GM23248 (cell line): ENCODE measurements around the gene PLCB4. TPM values are rescaled to one million over a fixed set of nuclear protein-coding genes. Genes with fewer than 3 reads are reported as not detected.

Experiments
- DNase-seq: peaks from one replicate; pipeline ENCODE4 v3.0.0-alpha.2; 2015
- H2AFZ ChIP-seq: fragments of 200-600 bp; sonication (generic); 2 replicates; pipeline ENCODE4 v1.6.1; 2016; ENCODE audit warnings: antibody characterized with exemption
- H3F3A ChIP-seq: fragments of 200-600 bp; sonication (generic); 2 replicates; pipeline ENCODE4 v1.6.1; 2016; ENCODE audit warnings: mild to moderate bottlenecking, antibody characterized with exemption, mixed run types; ENCODE audit not compliant: insufficient read depth
- H3K27ac ChIP-seq: fragments of 200-600 bp; sonication (generic); 2 replicates; pipeline ENCODE4 v1.5.1; 2016; ENCODE audit warnings: mild to moderate bottlenecking
- H3K27me3 ChIP-seq: fragments of 200-600 bp; sonication (generic); replicated peaks from 2 replicates; pipeline ENCODE4 v1.6.1; 2016; ENCODE audit warnings: mild to moderate bottlenecking; ENCODE audit not compliant: insufficient read depth
- H3K36me3 ChIP-seq: fragments of 200-600 bp; sonication (generic); 2 replicates; pipeline ENCODE4 v1.6.1; 2016; ENCODE audit warnings: low read depth, mild to moderate bottlenecking
- H3K4me1 ChIP-seq: fragments of 200-600 bp; sonication (generic); 2 replicates; pipeline ENCODE4 v1.6.1; 2016; ENCODE audit warnings: mild to moderate bottlenecking; ENCODE audit not compliant: insufficient read depth
- H3K4me2 ChIP-seq: fragments of 200-600 bp; sonication (generic); one replicate; pipeline ENCODE4 v1.6.1; 2016; ENCODE audit warnings: mild to moderate bottlenecking; ENCODE audit not compliant: unreplicated experiment
- H3K4me3 ChIP-seq: fragments of 200-600 bp; sonication (generic); 2 replicates; pipeline ENCODE4 v1.5.1; 2016; ENCODE audit warnings: mild to moderate bottlenecking
- H3K79me2 ChIP-seq: fragments of 200-600 bp; sonication (generic); 2 replicates; pipeline ENCODE4 v1.6.1; 2016; ENCODE audit warnings: mild to moderate bottlenecking; ENCODE audit not compliant: insufficient read depth
- H3K9ac ChIP-seq: fragments of 200-600 bp; sonication (generic); 2 replicates; pipeline ENCODE4 v1.6.1; 2016; ENCODE audit warnings: mild to moderate bottlenecking
- H3K9me2 ChIP-seq: fragments of 200-600 bp; sonication (generic); 2 replicates; pipeline ENCODE4 v1.6.1; 2016; ENCODE audit warnings: mixed run types, mild to moderate bottlenecking, moderate library complexity; ENCODE audit not compliant: insufficient read depth
- H3K9me3 ChIP-seq: fragments of 200-600 bp; sonication (generic); one replicate; pipeline ENCODE4 v1.6.1; 2017; ENCODE audit warnings: low read depth
- H4K20me1 ChIP-seq: fragments of 200-600 bp; sonication (generic); 2 replicates; pipeline ENCODE4 v1.6.0; 2016; ENCODE audit not compliant: insufficient read depth
- EZH2 ChIP-seq: fragments of 200-600 bp; sonication (generic); IDR thresholded peaks from 2 replicates; pipeline ENCODE4 v1.6.1; 2018; ENCODE audit warnings: antibody characterized with exemption, mild to moderate bottlenecking; ENCODE audit not compliant: insufficient read depth, poor library complexity, severe bottlenecking
- EZH2phosphoT487 ChIP-seq: fragments of 200-600 bp; sonication (generic); IDR thresholded peaks from 2 replicates; pipeline ENCODE4 v1.6.1; 2018; ENCODE audit warnings: antibody characterized with exemption, moderate library complexity, mild to moderate bottlenecking, low read depth; ENCODE audit not compliant: insufficient read depth
- WGBS, 2 experiments: methylation state at CpG; one replicate each; pipeline ENCODE4 v1.1.6; 2015 to 2017; ENCODE audit warnings: low lambda C conversion rate in 2 of 2, low coverage in 1 of 2; ENCODE audit errors: missing lambda C conversion rate in 2 of 2; 5-methylcytosine and 5-hydroxymethylcytosine counted together
- in situ Hi-C: fragments of 300-500 bp; cut with MboI; formaldehyde crosslinking; loops from 2 replicates; pipeline ENCODE4 v1.15.0; 2020
- polyA plus RNA-seq: library from polyadenylated mRNA; unstranded; fragments of >200 nt; fragmentation: Nextera tagmentation; extraction: Ambion mirVana; gene quantifications from 2 replicates; pipeline ENCODE4 v1.2.1, GENCODE V29; 2016
- total RNA-seq: library from RNA; depleted of rRNA; stranded (reverse); fragments of >200 nt; shearing (Covaris generic); gene quantifications from 2 replicates; pipeline ENCODE4 v1.2.3, GENCODE V29; 2014

The PLCB4 gene
- total and polyA plus RNA-seq, 2 experiments from 2014 or later: 5.0 to 9.5 TPM

DNA sequence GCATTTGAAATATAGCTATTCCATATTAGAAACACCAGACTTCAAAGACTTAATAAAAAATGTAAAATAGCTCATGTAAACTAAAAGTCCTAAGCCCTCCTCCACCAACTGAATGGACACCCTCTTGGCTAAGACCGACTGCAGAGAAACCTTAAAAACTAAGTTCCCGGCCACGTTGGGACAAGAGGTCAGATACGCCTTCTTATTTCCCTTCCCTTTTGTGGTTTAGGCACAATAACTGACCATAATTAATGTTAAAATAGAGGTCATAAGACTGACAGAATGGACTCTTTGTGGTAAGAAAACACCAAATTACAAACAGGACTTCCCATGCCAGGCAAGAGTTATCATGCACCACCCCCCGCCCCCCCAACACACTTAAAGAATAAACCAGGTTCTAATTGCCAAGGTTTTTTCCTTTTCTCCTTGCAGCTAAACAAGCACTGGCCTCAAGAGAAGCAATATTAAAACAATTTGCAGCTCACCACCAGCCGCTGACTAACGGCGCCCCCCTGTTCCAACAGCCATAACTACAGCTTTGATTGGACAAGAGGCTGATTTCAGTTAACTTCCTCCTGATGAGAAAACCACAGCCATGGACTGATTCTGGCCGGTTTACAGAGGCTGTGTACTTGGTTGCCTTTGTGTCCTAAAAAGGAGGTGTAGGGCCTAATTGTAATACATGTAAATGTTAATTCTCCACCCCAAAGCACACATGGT lies 434.8 kb downstream of the PLCB4 start:
- H3K4me2 ChIP-seq: no peak overlapping the region
- no peak overlapping the region for H3K9ac ChIP-seq
- no peaks in the 10 kb centered on the region for H3K4me1 ChIP-seq
- H3K27me3 ChIP-seq: peaks cover 44% of the 10 kb centered on the region
- 35% methylated on average over 9 of the region's 9 CpGs for WGBS, 2 experiments
- no peak overlapping the region for H3K27ac ChIP-seq
- no peaks in the 10 kb centered on the region for H4K20me1 ChIP-seq
- H3K79me2 ChIP-seq: no peaks in the 10 kb centered on the region
- peak; percentile 21 for DNase-seq
- H2AFZ ChIP-seq: no peak overlapping the region
- in situ Hi-C loops: no loop called here
- no peaks in the 10 kb centered on the region for H3K9me2 ChIP-seq
- no peak overlapping the region for H3K4me3 ChIP-seq
- no peaks in the 10 kb centered on the region for H3K36me3 ChIP-seq
- H3K9me3 ChIP-seq: no peaks in the 10 kb centered on the region
- no peaks in the 10 kb centered on the region for H3F3A ChIP-seq
- TF ChIP-seq EZH2 (no peak), EZH2phosphoT487 (no peak)

DNA sequence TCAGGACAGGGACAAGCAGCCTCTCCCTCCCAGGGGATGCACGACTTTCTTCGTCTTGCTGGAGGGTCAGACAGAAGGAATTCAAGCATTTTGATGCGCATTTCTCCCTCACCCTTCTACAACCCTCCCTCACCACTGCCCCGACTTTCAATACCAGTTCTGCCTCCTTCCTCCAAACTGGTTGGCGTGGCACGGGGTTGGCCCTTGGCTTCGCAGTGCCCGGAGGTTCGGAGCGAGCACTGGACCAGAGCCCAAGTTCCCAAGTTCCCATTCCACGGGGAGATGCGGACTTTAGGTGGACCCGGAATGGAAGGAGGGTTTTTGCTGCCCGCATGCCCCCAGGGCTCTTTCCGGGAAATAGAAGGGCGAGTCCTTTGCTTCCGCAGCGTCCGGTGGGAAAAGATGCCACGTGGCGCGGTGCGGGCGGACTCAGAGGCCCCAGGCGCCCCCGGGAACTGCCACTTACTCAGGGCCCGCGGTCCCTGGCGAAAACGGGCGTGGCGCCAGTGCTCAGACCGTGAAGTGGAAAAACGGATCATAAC lies 437.5 kb downstream of the PLCB4 start:
- Histone ChIP-seq H3K9ac (no peak overlapping the region), H3K4me1 (no peaks in the 10 kb centered on the region), H2AFZ (peak overlapping the region; percentile 9; the same call in 1 of the 2 replicates), H3K9me2 (no peaks in the 10 kb centered on the region), H3K9me3 (no peaks in the 10 kb centered on the region), H3K27me3 (peaks cover 66% of the 10 kb centered on the region), H3F3A (no peaks in the 10 kb centered on the region), H3K4me2 (peak overlapping the region; percentile 5), H4K20me1 (no peaks in the 10 kb centered on the region), H3K27ac (no peak overlapping the region), H3K79me2 (no peaks in the 10 kb centered on the region), H3K4me3 (no peak overlapping the region), H3K36me3 (no peaks in the 10 kb centered on the region)
- DNase-seq: no peak
- in situ Hi-C loops: no loop called here
- TF ChIP-seq EZH2: no peak
- TF ChIP-seq EZH2phosphoT487: no peak
- WGBS, 2 experiments: 15 to 18% methylated on average over 33 to 34 of the region's 34 CpGs

DNA sequence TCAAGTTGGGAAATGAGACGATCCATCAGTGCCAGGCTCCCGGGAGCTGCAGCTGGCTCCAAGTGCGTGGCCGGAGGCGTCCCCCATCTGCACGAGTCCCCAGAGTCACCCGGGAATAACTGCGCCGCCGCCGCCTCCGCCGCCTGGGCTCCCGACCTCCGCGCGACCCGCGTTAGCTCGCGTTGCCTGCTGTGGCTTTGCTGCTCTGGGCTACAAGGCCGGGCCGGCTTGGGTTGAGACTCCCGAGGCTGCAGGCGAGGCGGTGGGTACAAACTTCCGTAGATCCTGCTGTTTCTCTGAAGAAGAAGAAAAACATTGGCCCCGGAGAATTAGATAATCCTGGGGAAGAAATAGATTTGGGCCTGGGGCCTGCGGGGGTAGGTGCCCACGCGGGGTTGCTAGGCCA lies 438.1 kb downstream of the PLCB4 start:
- 1 to 2% methylated on average over 30 to 31 of the region's 31 CpGs for WGBS, 2 experiments
- in situ Hi-C loops: no loop called here
- Histone ChIP-seq H3K36me3 (no peaks in the 10 kb centered on the region), H3K4me1 (no peaks in the 10 kb centered on the region), H4K20me1 (no peaks in the 10 kb centered on the region), H2AFZ (peak overlapping the region; percentile 9; the same call in 1 of the 2 replicates), H3K79me2 (no peaks in the 10 kb centered on the region), H3K9me3 (no peaks in the 10 kb centered on the region), H3K4me2 (no peak overlapping the region), H3K9me2 (no peaks in the 10 kb centered on the region), H3K4me3 (no peak overlapping the region), H3K27ac (no peak overlapping the region), H3K9ac (no peak overlapping the region), H3F3A (no peaks in the 10 kb centered on the region), H3K27me3 (peaks cover 72% of the 10 kb centered on the region)
- no peak for TF ChIP-seq EZH2
- TF ChIP-seq EZH2phosphoT487: no peak
- no peak for DNase-seq

DNA sequence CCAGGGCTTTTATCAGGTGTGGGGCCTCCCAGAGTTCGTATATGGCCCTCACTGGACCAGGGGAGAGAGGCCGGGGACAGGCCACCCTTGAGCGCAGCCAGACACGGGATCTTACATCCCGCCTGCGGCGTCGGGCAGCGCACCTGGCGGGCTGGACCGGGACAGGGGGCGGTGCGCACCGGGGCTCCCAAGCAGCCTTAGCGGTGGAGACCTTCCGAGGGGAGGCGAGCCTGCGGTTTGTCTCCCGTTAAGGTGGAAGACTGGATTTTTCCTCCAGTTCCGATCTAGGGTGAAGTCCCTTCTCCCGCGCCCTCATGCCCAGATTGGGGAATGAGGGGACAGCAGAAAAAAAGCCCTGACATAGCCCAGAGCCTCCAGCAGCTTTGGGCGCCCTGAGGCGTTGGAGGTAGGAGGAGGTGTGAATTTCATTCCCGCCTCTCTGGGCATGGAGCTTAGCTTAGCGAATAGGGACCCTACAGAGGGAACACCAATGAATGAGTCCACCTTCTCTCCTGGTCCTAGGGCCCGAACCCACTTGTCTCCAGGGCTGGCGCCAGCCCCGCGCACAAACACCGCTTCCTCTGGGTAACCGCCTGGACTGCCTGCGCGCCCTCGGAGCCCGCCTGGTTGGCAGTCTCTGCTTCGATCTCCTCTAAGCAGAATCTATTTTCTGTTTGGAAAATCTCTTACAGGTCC lies 438.8 kb downstream of the PLCB4 start:
- no peak for DNase-seq
- H3K4me1 ChIP-seq: no peaks in the 10 kb centered on the region
- H3K4me2 ChIP-seq: no peak overlapping the region
- no peaks in the 10 kb centered on the region for H3K79me2 ChIP-seq
- no peaks in the 10 kb centered on the region for H3F3A ChIP-seq
- no peaks in the 10 kb centered on the region for H3K9me3 ChIP-seq
- no peak overlapping the region for H2AFZ ChIP-seq
- H4K20me1 ChIP-seq: no peaks in the 10 kb centered on the region
- no peaks in the 10 kb centered on the region for H3K9me2 ChIP-seq
- H3K27me3 ChIP-seq: peaks cover 79% of the 10 kb centered on the region
- H3K36me3 ChIP-seq: no peaks in the 10 kb centered on the region
- TF ChIP-seq EZH2: no peak
- TF ChIP-seq EZH2phosphoT487: no peak
- 5 to 9% methylated on average over 28 to 37 of the region's 37 CpGs for WGBS, 2 experiments
- H3K27ac ChIP-seq: no peak overlapping the region
- H3K9ac ChIP-seq: no peak overlapping the region
- H3K4me3 ChIP-seq: no peak overlapping the region
- in situ Hi-C loops: no loop called here
